A549 (cell line): ENCODE results near the gene S1PR4. TPM values are rescaled to one million over a fixed set of nuclear protein-coding genes. Genes with fewer than 3 reads are reported as not detected.
A peak's percentile ranks its signal among the peaks of the same experiment; 100 is the strongest.
"Not testable (repeated sequence)": the region's sequence is repeated elsewhere in the genome, so short reads cannot be mapped to it uniquely, and the experiment has no call there.

Experiments
- ATAC-seq, 2 experiments: fragments of 200-7000 bp in 1 of 2; fragments of >200 bp in 1 of 2; cut with Nextera tagmentation in 1 of 2; cut with Tn5 transposase in 1 of 2; 3 replicates each; pipeline versions ENCODE4 v1.8.0 to v1.9.1; 2018 to 2020; ENCODE audit warnings: mild to moderate bottlenecking in 1 of 2, moderate library complexity in 1 of 2
- CTCF ChIA-PET: fragments of 300-600 bp; sonication (Branson Sonifier 250); formaldehyde crosslinking; extraction: SDS; loops from one replicate; lab custom pipeline; 2021; ENCODE audit warnings: antibody characterized with exemption, inconsistent platforms; lab: Yijun Ruan, JAX
- POLR2A ChIA-PET: fragments of 350-600 bp; formaldehyde crosslinking; extraction: SDS; loops from one replicate; lab custom pipeline; 2021; ENCODE audit warnings: antibody characterized with exemption, inconsistent platforms; lab: Yijun Ruan, JAX
- DNase-seq, 2 experiments: peaks; one replicate each; pipeline versions ENCODE4 v3.0.0 to v3.0.0-alpha.2; 2011 to 2016; ENCODE audit warnings: low read depth in 1 of 2, low spot score in 1 of 2
- FAIRE-seq: peaks from 2 replicates; lab custom pipeline; 2011; peaks lifted over from hg19 to GRCh38; lab: Jason Lieb, UNC
- H3K27ac ChIP-seq, 2 experiments: fragments of >200 bp; sonication (Bioruptor Twin); formaldehyde crosslinking; 3 replicates each; pipeline ENCODE4 v1.5.1; 2016 to 2017
- H3K4me1 ChIP-seq: fragments of >200 bp; sonication (Bioruptor Twin); formaldehyde crosslinking; 3 replicates; pipeline ENCODE4 v1.6.1; 2016
- H3K4me2 ChIP-seq: fragments of >200 bp; sonication (Bioruptor Twin); formaldehyde crosslinking; 3 replicates; pipeline ENCODE4 v1.6.1; 2016
- H3K4me3 ChIP-seq: fragments of >200 bp; sonication (Bioruptor Twin); formaldehyde crosslinking; 3 replicates; pipeline ENCODE4 v1.5.1; 2016
- H3K9me3 ChIP-seq: fragments of >200 bp; sonication (Bioruptor Twin); formaldehyde crosslinking; 3 replicates; pipeline ENCODE4 v1.6.1; 2016
- CBX2 ChIP-seq: fragments of 200-600 bp; sonication (generic); IDR thresholded peaks from 2 replicates; pipeline ENCODE4 v1.6.1; 2016; ENCODE audit warnings: low read depth, mild to moderate bottlenecking, borderline replicate concordance
- CBX8 ChIP-seq: fragments of 200-600 bp; sonication (generic); IDR thresholded peaks from 2 replicates; pipeline ENCODE4 v1.6.1; 2016
- CHD2 ChIP-seq: fragments of 150-350 bp; IDR thresholded peaks from 2 replicates; pipeline ENCODE4 v1.6.1; 2014; ENCODE audit warnings: low read length; ENCODE audit not compliant: partially characterized antibody
- EHF ChIP-seq: fragments of 250-450 bp; sonication (Bioruptor Pico); IDR thresholded peaks from 2 replicates; pipeline ENCODE4 v1.5.0; 2020; ENCODE audit warnings: mild to moderate bottlenecking
- EHMT2 ChIP-seq: fragments of 200-600 bp; sonication (generic); IDR thresholded peaks from 2 replicates; pipeline ENCODE4 v1.6.1; 2016; ENCODE audit warnings: antibody characterized with exemption, low read depth, mild to moderate bottlenecking, moderate library complexity
- ESRRA ChIP-seq: fragments of 150-350 bp; IDR thresholded peaks from 2 replicates; pipeline ENCODE4 v1.6.1; 2014; ENCODE audit warnings: mild to moderate bottlenecking, low read length, borderline replicate concordance
- FOSB ChIP-seq: fragments of 250-450 bp; sonication (Bioruptor Pico); IDR thresholded peaks from 2 replicates; pipeline ENCODE4 v1.5.0; 2020; ENCODE audit warnings: mild to moderate bottlenecking, moderate library complexity
- FOSL2 ChIP-seq, 2 experiments: fragments of 450-650 bp in 1 of 2; fragments of >200 bp in 1 of 2; sonication (Bioruptor Twin) in 1 of 2; formaldehyde crosslinking; IDR thresholded peaks; 2 replicates each; pipeline versions ENCODE4 v1.5.0 to v1.6.1; 2016 to 2020; ENCODE audit warnings: mild to moderate bottlenecking in 1 of 2, moderate library complexity in 1 of 2
- HDAC2 ChIP-seq: fragments of 200-600 bp; sonication (generic); IDR thresholded peaks from 2 replicates; pipeline ENCODE4 v1.6.1; 2016
- HOXB13 ChIP-seq: fragments of 250-450 bp; sonication (Bioruptor Pico); IDR thresholded peaks from 2 replicates; pipeline ENCODE4 v1.5.0; 2020; ENCODE audit warnings: low read depth, mild to moderate bottlenecking, moderate library complexity
- JUN ChIP-seq, 2 experiments: fragments of >200 bp; sonication (Bioruptor Twin); formaldehyde crosslinking; IDR thresholded peaks; 2 replicates in 1 of 2; 3 replicates in 1 of 2; pipeline ENCODE4 v1.6.1; 2016 to 2017
- JUNB ChIP-seq: fragments of >200 bp; sonication (Bioruptor Twin); formaldehyde crosslinking; IDR thresholded peaks from 2 replicates; pipeline ENCODE4 v1.6.1; 2016
- KDM1A ChIP-seq: fragments of 200-600 bp; sonication (generic); IDR thresholded peaks from 2 replicates; pipeline ENCODE4 v1.6.1; 2016; ENCODE audit warnings: low read depth, mild to moderate bottlenecking
- MAFK ChIP-seq: fragments of 450-650 bp; IDR thresholded peaks from 2 replicates; pipeline ENCODE4 v1.6.1; 2014; ENCODE audit not compliant: partially characterized antibody
- PHF8 ChIP-seq: fragments of 200-600 bp; sonication (generic); IDR thresholded peaks from 2 replicates; pipeline ENCODE4 v1.6.1; 2016; ENCODE audit warnings: low read depth, mild to moderate bottlenecking, antibody characterized with exemption, moderate library complexity, borderline replicate concordance
- POLR2AphosphoS2 ChIP-seq: conservative IDR thresholded peaks from 2 replicates; pipeline ENCODE4 v1.6.1; 2012; ENCODE audit warnings: low read length, improper control_type of control experiment, inconsistent platforms
- RARB ChIP-seq: fragments of 250-450 bp; sonication (Bioruptor Pico); IDR thresholded peaks from 2 replicates; pipeline ENCODE4 v1.8.0; 2021; ENCODE audit warnings: mild to moderate bottlenecking, moderate library complexity
- ZSCAN20 ChIP-seq: fragments of 250-450 bp; sonication (Bioruptor Pico); IDR thresholded peaks from 2 replicates; pipeline ENCODE4 v1.8.0; 2022; ENCODE audit warnings: mild to moderate bottlenecking, moderate library complexity
- WGBS: methylation state at CpG from one replicate; pipeline ENCODE4 v1.1.6; 2017; ENCODE audit errors: missing lambda C conversion rate; 5-methylcytosine and 5-hydroxymethylcytosine counted together
- polyA plus RNA-seq, 4 experiments: library from polyadenylated mRNA; depleted of rRNA in 3 of 4; stranded (reverse); fragments of >200 nt; fragmentation: RNase III in 1 of 4; extraction: RNeasy Plus Mini Kit Qiagen cat#74134 plus additional on column Dnase treatment in 1 of 4; gene quantifications; 2 replicates in 3 of 4; 3 replicates in 1 of 4; pipeline ENCODE4 v1.2.3, GENCODE V29; 2011 to 2017
- TF ChIP-seq, protein P1 (sequence below): IDR thresholded peaks from 2 replicates; pipeline ENCODE4 v1.6.1; 2012
- TF ChIP-seq, protein P2 (sequence below): fragments of >200 bp; sonication (Bioruptor Twin); formaldehyde crosslinking; IDR thresholded peaks from 2 replicates; pipeline ENCODE4 v1.6.1; 2016
- TF ChIP-seq, protein P3 (sequence below): fragments of 250-450 bp; sonication (Bioruptor Pico); IDR thresholded peaks from 2 replicates; pipeline ENCODE4 v1.5.0; 2021; ENCODE audit warnings: mild to moderate bottlenecking, moderate library complexity, borderline replicate concordance
- TF ChIP-seq, protein P4 (sequence below): fragments of 150-350 bp; IDR thresholded peaks from 2 replicates; pipeline ENCODE4 v1.6.1; 2014; ENCODE audit warnings: low read depth, mild to moderate bottlenecking, low read length
- TF ChIP-seq, protein P5 (sequence below): fragments of >200 bp; sonication (Bioruptor Twin); formaldehyde crosslinking; IDR thresholded peaks from 3 replicates; pipeline ENCODE4 v1.6.1; 2016

S1PR4 gene
- polyA plus RNA-seq, 2 of the 4 experiments (the other 2 are of a cell fraction), result 0.09 to 0.17 TPM

DNA sequence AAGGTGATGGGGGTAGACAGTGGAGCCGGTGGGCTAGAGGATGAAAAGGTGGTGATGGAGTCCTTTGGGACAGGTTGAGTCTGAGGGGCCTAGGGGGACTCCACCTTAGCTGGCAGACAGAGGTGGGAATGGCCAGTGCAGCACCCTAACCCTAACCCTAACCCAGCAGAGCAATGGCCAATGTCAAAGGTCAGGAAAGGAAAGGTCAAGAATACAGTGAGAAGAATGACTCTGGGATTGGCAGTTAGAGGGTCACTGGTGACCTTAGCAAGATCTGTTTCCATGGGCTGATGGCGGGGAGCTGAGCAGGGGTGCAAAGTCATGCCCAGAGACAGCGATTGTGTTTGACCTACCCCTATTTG lies 26.2 kb upstream of the S1PR4 start:
- no peak for FAIRE-seq
- Histone ChIP-seq H3K9me3 (no peaks in the 10 kb centered on the region), H3K27ac (no peak overlapping the region), H3K4me1 (peaks cover 12% of the 10 kb centered on the region), H3K4me3 (no peak overlapping the region), H3K4me2 (no peak overlapping the region)
- POLR2A ChIA-PET, result no interaction called here
- 89% methylated on average over 3 of the region's 3 CpGs for WGBS
- no peak for DNase-seq
- no peak for ATAC-seq
- TF ChIP-seq ESRRA (no peak), CBX8 (no peak), POLR2AphosphoS2 (no peak), HDAC2 (no peak), KDM1A (no peak), EHMT2 (no peak), PHF8 (no peak), MAFK (no peak), JUNB (no peak), RARB (CRISPR knock-in tag) (no peak), CBX2 (no peak), EHF (CRISPR knock-in tag) (no peak), FOSB (CRISPR knock-in tag) (no peak), FOSL2 (IDR thresholded peaks at IDR 0.05) (no peak), FOSL2 (CRISPR knock-in tag; IDR thresholded peaks at IDR 0.05) (no peak), HOXB13 (CRISPR knock-in tag) (no peak), JUN (IDR thresholded peaks at IDR 0.05) (no peak), ZSCAN20 (no peak)
- TF ChIP-seq, protein P1, sequence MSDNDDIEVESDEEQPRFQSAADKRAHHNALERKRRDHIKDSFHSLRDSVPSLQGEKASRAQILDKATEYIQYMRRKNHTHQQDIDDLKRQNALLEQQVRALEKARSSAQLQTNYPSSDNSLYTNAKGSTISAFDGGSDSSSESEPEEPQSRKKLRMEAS, result no peak
- TF ChIP-seq, protein P2, sequence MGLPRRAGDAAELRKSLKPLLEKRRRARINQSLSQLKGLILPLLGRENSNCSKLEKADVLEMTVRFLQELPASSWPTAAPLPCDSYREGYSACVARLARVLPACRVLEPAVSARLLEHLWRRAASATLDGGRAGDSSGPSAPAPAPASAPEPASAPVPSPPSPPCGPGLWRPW, result no peak
- TF ChIP-seq, protein P3, sequence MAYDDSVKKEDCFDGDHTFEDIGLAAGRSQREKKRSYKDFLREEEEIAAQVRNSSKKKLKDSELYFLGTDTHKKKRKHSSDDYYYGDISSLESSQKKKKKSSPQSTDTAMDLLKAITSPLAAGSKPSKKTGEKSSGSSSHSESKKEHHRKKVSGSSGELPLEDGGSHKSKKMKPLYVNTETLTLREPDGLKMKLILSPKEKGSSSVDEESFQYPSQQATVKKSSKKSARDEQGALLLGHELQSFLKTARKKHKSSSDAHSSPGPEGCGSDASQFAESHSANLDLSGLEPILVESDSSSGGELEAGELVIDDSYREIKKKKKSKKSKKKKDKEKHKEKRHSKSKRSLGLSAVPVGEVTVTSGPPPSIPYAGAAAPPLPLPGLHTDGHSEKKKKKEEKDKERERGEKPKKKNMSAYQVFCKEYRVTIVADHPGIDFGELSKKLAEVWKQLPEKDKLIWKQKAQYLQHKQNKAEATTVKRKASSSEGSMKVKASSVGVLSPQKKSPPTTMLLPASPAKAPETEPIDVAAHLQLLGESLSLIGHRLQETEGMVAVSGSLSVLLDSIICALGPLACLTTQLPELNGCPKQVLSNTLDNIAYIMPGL, result no peak
- CTCF ChIA-PET, result interaction anchor here (0.5 to 1.8 kb wide), 5 partner anchors 9 to 412 kb away, joined by 3 to 13 read pairs (median 7); no protein-coding TSS in a partner anchor

DNA sequence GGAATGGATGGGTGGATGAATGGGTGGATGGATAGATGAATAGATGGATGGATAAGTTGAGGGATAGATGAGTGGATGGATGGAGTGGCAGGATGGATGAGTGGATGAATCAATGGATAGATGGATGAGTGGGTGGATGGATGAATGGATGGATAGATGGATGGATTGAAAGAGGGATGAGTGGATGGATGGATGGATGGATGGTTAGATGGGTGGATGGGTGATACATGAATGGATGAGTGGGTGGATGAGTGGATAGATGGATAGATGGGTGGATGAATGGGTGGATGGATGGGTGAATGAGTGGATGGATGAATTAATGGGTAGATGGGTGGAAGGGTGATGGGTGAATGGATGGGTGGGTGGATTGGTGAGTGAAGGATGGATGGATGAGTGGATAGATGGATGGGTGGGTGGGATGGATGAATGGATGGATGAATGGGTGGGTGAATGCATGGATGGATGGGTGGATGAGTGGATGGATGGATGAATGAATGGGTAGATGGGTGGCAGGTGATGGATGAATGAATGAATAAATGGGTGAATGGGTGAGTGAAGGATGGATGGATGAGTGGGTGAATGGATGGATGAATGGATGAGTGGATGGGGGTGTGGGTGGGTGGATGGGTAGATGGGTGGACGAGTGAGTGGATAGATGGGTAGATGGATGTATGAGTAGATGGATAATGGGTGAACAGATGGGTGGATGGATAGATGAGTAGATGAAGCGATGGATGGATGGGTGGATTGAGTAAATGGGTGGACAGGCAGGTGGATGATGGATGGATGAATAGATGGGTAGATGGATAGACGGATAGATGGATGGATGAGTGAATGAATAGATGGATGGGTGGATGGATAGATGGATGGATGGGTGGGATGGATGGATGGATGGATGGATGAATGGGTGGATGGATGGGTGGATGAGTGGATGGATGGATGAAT lies 25.0 kb upstream of the S1PR4 start:
- H3K4me1 ChIP-seq, result peaks cover 12% of the 10 kb centered on the region

DNA sequence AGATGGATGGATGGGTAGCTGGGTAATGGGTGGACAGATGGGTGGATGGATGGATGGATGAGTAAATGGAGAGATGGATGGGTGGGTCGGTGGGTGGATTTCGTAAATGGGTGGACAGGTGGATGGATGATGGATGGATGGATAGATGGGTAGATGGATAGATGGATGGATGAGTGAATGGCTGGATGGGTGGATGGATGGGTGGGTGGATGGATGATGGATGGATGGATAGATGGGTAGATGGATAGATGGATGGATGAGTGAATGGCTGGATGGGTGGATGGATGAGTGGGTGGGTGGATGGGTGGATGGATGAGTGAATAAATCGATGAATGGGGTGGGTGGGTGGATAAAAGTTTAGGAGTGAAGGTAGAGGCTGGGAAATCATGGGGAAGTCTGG lies 24.1 kb upstream of the S1PR4 start:
- Histone ChIP-seq H3K4me2 (peak overlapping the region; percentile 54), H3K4me1 (peaks cover 12% of the 10 kb centered on the region), H3K27ac (peak overlapping the region; percentile 76 to 86)
- ATAC-seq, DNase-seq, H3K4me3 ChIP-seq, CTCF ChIA-PET, POLR2A ChIA-PET, H3K9me3 ChIP-seq, FAIRE-seq: not testable (repeated sequence)
- WGBS, result 67% methylated on average over 3 of the region's 3 CpGs

More for the DNA sequence above, 25.0 kb upstream of the S1PR4 start:
- no peak for FAIRE-seq
- no peak for DNase-seq
- Histone ChIP-seq H3K9me3 (no peaks in the 10 kb centered on the region), H3K4me2 (no peak overlapping the region), H3K27ac (no peak overlapping the region), H3K4me3 (no peak overlapping the region)
- POLR2A ChIA-PET, result no interaction called here
- CTCF ChIA-PET, result no interaction called here
- no peak for ATAC-seq
- WGBS, result 82% methylated on average over 3 of the region's 3 CpGs
- TF ChIP-seq EHMT2 (no peak), CHD2 (no peak)
- TF ChIP-seq, protein P4, sequence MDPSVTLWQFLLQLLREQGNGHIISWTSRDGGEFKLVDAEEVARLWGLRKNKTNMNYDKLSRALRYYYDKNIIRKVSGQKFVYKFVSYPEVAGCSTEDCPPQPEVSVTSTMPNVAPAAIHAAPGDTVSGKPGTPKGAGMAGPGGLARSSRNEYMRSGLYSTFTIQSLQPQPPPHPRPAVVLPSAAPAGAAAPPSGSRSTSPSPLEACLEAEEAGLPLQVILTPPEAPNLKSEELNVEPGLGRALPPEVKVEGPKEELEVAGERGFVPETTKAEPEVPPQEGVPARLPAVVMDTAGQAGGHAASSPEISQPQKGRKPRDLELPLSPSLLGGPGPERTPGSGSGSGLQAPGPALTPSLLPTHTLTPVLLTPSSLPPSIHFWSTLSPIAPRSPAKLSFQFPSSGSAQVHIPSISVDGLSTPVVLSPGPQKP, result no peak
- TF ChIP-seq, protein P5, sequence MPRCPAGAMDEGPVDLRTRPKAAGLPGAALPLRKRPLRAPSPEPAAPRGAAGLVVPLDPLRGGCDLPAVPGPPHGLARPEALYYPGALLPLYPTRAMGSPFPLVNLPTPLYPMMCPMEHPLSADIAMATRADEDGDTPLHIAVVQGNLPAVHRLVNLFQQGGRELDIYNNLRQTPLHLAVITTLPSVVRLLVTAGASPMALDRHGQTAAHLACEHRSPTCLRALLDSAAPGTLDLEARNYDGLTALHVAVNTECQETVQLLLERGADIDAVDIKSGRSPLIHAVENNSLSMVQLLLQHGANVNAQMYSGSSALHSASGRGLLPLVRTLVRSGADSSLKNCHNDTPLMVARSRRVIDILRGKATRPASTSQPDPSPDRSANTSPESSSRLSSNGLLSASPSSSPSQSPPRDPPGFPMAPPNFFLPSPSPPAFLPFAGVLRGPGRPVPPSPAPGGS, result no peak
